Measurements from ENCODE around the gene MOCS1.
"Not testable (repeated sequence)": the region's sequence is repeated elsewhere in the genome, so short reads cannot be mapped to it uniquely, and the experiment has no call there.

MOCS1 gene

GRCh38 chr6:39934131-39934757 lies at the start of gene MOCS1:
TSS of gene MOCS1 (minus strand) at chr6:39934462. CDS start at chr6:39934417, 45 bp downstream.
- peak; percentile 13 to 15 (median 14) for DNase-seq (ENCODE audit: low read depth in 2 of 3, low spot score in 2 of 3)

GRCh38 chr6:39984051-39984450 lies 49.8 kb upstream of the MOCS1 start:
- no peak for DNase-seq (ENCODE audit: low read depth in 2 of 3, low spot score in 2 of 3)

GRCh38 chr6:39983193-39983592 lies 48.9 kb upstream of the MOCS1 start:
- no peak for DNase-seq (ENCODE audit: low read depth in 2 of 3, low spot score in 2 of 3)

GRCh38 chr6:39982720-39983119 lies 48.5 kb upstream of the MOCS1 start:
- DNase-seq (ENCODE audit: low read depth in 2 of 3, low spot score in 2 of 3) = no peak

- no peak for DNase-seq (ENCODE audit: low read depth in 2 of 3, low spot score in 2 of 3)
These were observed 46.7 kb upstream of the MOCS1 start for GRCh38 chr6:39980839-39981580.

GRCh38 chr6:39979461-39980328 lies 45.4 kb upstream of the MOCS1 start:
- DNase-seq (ENCODE audit: low read depth in 2 of 3, low spot score in 2 of 3) = no peak

GRCh38 chr6:39978240-39978639 lies 44.0 kb upstream of the MOCS1 start:
- no peak for DNase-seq (ENCODE audit: low read depth in 2 of 3, low spot score in 2 of 3)

GRCh38 chr6:39973661-39974060 lies 39.4 kb upstream of the MOCS1 start:
- no peak for DNase-seq (ENCODE audit: low read depth in 2 of 3, low spot score in 2 of 3)

GRCh38 chr6:39972717-39973116 lies 38.5 kb upstream of the MOCS1 start:
- not testable (repeated sequence) for DNase-seq (ENCODE audit: low read depth in 2 of 3, low spot score in 2 of 3)

GRCh38 chr6:39971131-39971530 lies 36.9 kb upstream of the MOCS1 start:
- DNase-seq (ENCODE audit: low read depth in 2 of 3, low spot score in 2 of 3) = not testable (repeated sequence)

GRCh38 chr6:39965751-39966150 lies 31.5 kb upstream of the MOCS1 start:
- no peak for DNase-seq (ENCODE audit: low read depth in 2 of 3, low spot score in 2 of 3)

- no peak for DNase-seq (ENCODE audit: low read depth in 2 of 3, low spot score in 2 of 3)
These were observed 30.3 kb upstream of the MOCS1 start for GRCh38 chr6:39964530-39964929.

- DNase-seq (ENCODE audit: low read depth in 2 of 3, low spot score in 2 of 3) = no peak
These were observed 29.8 kb upstream of the MOCS1 start for GRCh38 chr6:39964094-39964493.

GRCh38 chr6:39962831-39963230 lies 28.6 kb upstream of the MOCS1 start:
- no peak for DNase-seq (ENCODE audit: low read depth in 2 of 3, low spot score in 2 of 3)

- DNase-seq (ENCODE audit: low read depth in 2 of 3, low spot score in 2 of 3) = no peak
These were observed 26.9 kb upstream of the MOCS1 start for GRCh38 chr6:39961178-39961577.

GRCh38 chr6:39958947-39959346 lies 24.7 kb upstream of the MOCS1 start:
- no peak for DNase-seq (ENCODE audit: low read depth in 2 of 3, low spot score in 2 of 3)

- no peak for DNase-seq (ENCODE audit: low read depth in 2 of 3, low spot score in 2 of 3)
These were observed 22.7 kb upstream of the MOCS1 start for GRCh38 chr6:39956936-39957335.

GRCh38 chr6:39953076-39953618 lies 18.9 kb upstream of the MOCS1 start:
- DNase-seq (ENCODE audit: low read depth in 2 of 3, low spot score in 2 of 3) = no peak

- no peak for DNase-seq (ENCODE audit: low read depth in 2 of 3, low spot score in 2 of 3)
These were observed 17.9 kb upstream of the MOCS1 start for GRCh38 chr6:39952167-39952566.

- no peak for DNase-seq (ENCODE audit: low read depth in 2 of 3, low spot score in 2 of 3)
These were observed 17.5 kb upstream of the MOCS1 start for GRCh38 chr6:39951716-39952115.

GRCh38 chr6:39951191-39951590 lies 16.9 kb upstream of the MOCS1 start:
- DNase-seq (ENCODE audit: low read depth in 2 of 3, low spot score in 2 of 3) = no peak
